Fibroblast of lung (primary cell): Measurements from ENCODE around the gene CD86.

Experiments
- CTCF ChIP-seq, 2 donors: IDR thresholded peaks in 1 of 2; conservative IDR thresholded peaks in 1 of 2; 1 replicate in 1 of 2; 2 replicates in 1 of 2; pipeline ENCODE4 v1.5.1; 2011 to 2012; ENCODE audit warnings: low read length in 2 of 2, control low read depth in 1 of 2, inconsistent platforms in 1 of 2, low read depth in 1 of 2, mild to moderate bottlenecking in 1 of 2
- EZH2 ChIP-seq: IDR thresholded peaks from 2 replicates; pipeline ENCODE4 v1.5.1; 2012; ENCODE audit warnings: low read length, control low read depth, mild to moderate bottlenecking; ENCODE audit errors: missing control alignments

GRCh38 chr3:122146466-122146865 is 91.3 kb downstream of the CD86 start:
- TF ChIP-seq CTCF (conservative IDR thresholded peaks at IDR 0.05 in 1 of 2, IDR thresholded peaks at IDR 0.05 in 1 of 2; ENCODE audit: low read depth in 1 of 2, low read length in 2 of 2) (no peak), EZH2 (no peak)
